Head of caudate nucleus (tissue), 42 donors: ENCODE measurements around the gene LCE3A.
"Not testable (repeated sequence)": the region's sequence is repeated elsewhere in the genome, so short reads cannot be mapped to it uniquely, and the experiment has no call there.

Source experiments
- DNase-seq, 42 donors: peaks; one replicate each; pipeline versions ENCODE4 v3.0.0 to v3.0.0-alpha.2; 2020 to 2021; ENCODE audit warnings: mixed read lengths in 7 of 42
- intact Hi-C: fragments of 100-400 bp; cut with DNase I; formaldehyde crosslinking; loops from one replicate; pipeline ENCODE4 v1.15.0; 2022

LCE3A gene

DNA sequence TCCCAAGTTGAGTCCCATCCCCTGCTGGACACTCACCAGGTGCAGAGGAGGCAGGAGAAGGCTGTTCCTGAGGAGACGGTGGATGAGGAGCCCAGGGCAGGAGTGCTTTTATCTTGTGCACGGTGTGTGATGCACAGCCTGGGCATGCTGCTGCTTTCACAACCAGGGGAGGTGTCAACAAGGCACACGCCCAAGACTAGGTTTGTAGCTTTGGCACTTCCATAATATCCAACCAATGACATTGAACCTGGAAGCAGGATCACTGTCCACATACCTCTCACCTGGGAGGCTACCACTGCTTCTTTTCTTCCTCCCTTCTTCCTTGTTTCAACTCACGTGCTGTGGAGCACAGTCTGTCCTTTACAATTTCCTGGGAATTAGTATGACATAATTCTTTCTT lies 42.5 kb downstream of the LCE3A start, which contains the start of gene LCE3D:
Gene LCE3D, minus strand, starts transcription at position 84 of the 400 bp plus-strand sequence. CDS start 580 bp downstream, outside the sequence.
- no peak for DNase-seq
- intact Hi-C loops: no loop called here

DNA sequence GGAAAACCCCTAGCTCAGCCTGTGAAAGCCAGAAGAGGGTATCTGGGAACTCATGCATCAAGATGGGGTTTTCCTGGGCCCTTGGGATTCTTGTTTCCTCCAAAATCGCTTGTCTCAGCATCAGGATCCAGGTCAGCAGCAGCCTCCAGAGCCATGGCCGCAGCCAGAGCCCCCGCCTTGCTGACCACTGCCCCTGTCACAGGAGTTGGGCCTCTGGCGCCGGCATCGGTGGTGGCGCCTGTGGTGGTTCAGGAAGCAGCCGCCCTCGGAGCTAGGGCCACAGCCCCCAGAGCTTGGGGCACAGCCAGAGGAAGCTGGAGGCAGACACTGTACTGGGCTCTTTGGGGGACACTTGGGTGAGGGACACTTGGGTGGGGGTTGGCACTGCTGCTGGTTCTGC lies 43.4 kb downstream of the LCE3A start:
- intact Hi-C loops: not testable (repeated sequence)

DNA sequence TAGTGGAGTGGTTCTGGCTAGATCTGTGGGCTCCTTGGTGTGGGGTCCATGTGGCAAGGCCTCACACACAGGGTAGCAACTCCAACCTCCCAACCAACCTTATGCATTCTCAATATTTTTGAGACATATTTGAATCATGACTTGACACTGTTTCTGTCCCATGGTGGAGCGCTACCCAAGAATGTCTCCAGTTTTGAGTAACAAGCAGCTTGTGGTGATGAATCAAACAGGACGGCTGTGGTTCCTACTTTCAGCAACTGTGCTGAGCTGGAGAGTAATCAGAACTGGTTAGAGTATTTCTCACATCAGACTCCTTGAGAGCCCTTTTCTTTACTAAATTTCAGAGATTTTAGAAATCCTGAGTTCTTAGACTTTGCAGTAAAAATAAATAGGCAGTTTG lies 45.7 kb downstream of the LCE3A start:
- no peak for DNase-seq
- intact Hi-C loops: no loop called here

More for the DNA sequence above, 43.4 kb downstream of the LCE3A start:
- DNase-seq: not testable (repeated sequence)
